ENCODE measurements around the gene DCD.
A peak's percentile ranks its signal among the peaks of the same experiment; 100 is the strongest.
"Not testable (repeated sequence)": the region's sequence is repeated elsewhere in the genome, so short reads cannot be mapped to it uniquely, and the experiment has no call there.

Gene DCD

GRCh38 chr12:54650889-54651288 lies 2.7 kb upstream of the DCD start:
- DNase-seq, result no peak

- no peak for DNase-seq
Observed at GRCh38 chr12:54650409-54650808, 2.2 kb upstream of the DCD start.

- no peak for DNase-seq
Observed at GRCh38 chr12:54649825-54650224, 1.7 kb upstream of the DCD start.

GRCh38 chr12:54641554-54641953 lies 6.6 kb downstream of the DCD start:
- no peak for DNase-seq

- DNase-seq, result no peak
Observed at GRCh38 chr12:54641089-54641488, 7.1 kb downstream of the DCD start.

- DNase-seq, result not testable (repeated sequence)
Observed at GRCh38 chr12:54639112-54639511, 9.1 kb downstream of the DCD start.

GRCh38 chr12:54634795-54635194 lies 13.4 kb downstream of the DCD start, which contains the start of gene LACRT:
LACRT (minus strand) TSS chr12:54634895; CDS start chr12:54634841, 54 bp downstream.
- no peak for DNase-seq

GRCh38 chr12:54631988-54632728 lies 16.0 kb downstream of the DCD start:
- DNase-seq, result no peak

- no peak for DNase-seq
Observed at GRCh38 chr12:54631551-54631950, 16.6 kb downstream of the DCD start.

GRCh38 chr12:54629925-54630324 lies 18.2 kb downstream of the DCD start:
- DNase-seq, result no peak

- DNase-seq, result no peak
Observed at GRCh38 chr12:54628186-54628846, 19.8 kb downstream of the DCD start.

- DNase-seq, result no peak
Observed at GRCh38 chr12:54627304-54627703, 20.9 kb downstream of the DCD start.

- DNase-seq, result no peak
Observed at GRCh38 chr12:54625598-54625997, 22.6 kb downstream of the DCD start.

- DNase-seq, result no peak
Observed at GRCh38 chr12:54624315-54625279, 23.6 kb downstream of the DCD start.

- DNase-seq, result peak; percentile 56 to 80
Observed at GRCh38 chr12:54622463-54623183, 25.5 kb downstream of the DCD start.

- DNase-seq, result peak; percentile 42 to 59
Observed at GRCh38 chr12:54616933-54617680, 31.1 kb downstream of the DCD start.

- DNase-seq, result no peak
Observed at GRCh38 chr12:54612225-54612750, 35.9 kb downstream of the DCD start.

GRCh38 chr12:54611715-54612149 lies 36.4 kb downstream of the DCD start:
- no peak for DNase-seq

GRCh38 chr12:54608769-54609168 lies 39.4 kb downstream of the DCD start:
- DNase-seq, result no peak

GRCh38 chr12:54608156-54608555 lies 40.0 kb downstream of the DCD start:
- DNase-seq, result no peak

GRCh38 chr12:54606556-54606955 lies 41.6 kb downstream of the DCD start:
- DNase-seq, result no peak
